Measurements from ENCODE around the gene FAM20A. TPM values are rescaled to one million over a fixed set of nuclear protein-coding genes. Genes with fewer than 3 reads are reported as not detected.

The FAM20A gene
- total RNA-seq, 1 donor from 2014 or later: 0.44 TPM

- no peak for DNase-seq (ENCODE audit: low spot score)
- H3K27me3 Mint-ChIP-seq (ENCODE audit: unreplicated experiment): no peaks in the 10 kb centered on the region
- H3K36me3 Mint-ChIP-seq (ENCODE audit: low read depth, unreplicated experiment): no peaks in the 10 kb centered on the region
- H3K9me3 Mint-ChIP-seq (ENCODE audit: unreplicated experiment): no peaks in the 10 kb centered on the region
- no peak for TF ChIP-seq CTCF (IDR thresholded peaks at IDR 0.05; ENCODE audit: unreplicated experiment)
- H3K27ac Mint-ChIP-seq (ENCODE audit: unreplicated experiment): no peak overlapping the region
- no peaks in the 10 kb centered on the region for H3K4me1 Mint-ChIP-seq (ENCODE audit: unreplicated experiment)
- no peak overlapping the region for H3K4me3 Mint-ChIP-seq (ENCODE audit: unreplicated experiment)
Observed at GRCh38 chr17:68568581-68568980, 32.6 kb downstream of the FAM20A start.

- H3K9me3 Mint-ChIP-seq (ENCODE audit: unreplicated experiment): no peaks in the 10 kb centered on the region
- H3K4me1 Mint-ChIP-seq (ENCODE audit: unreplicated experiment): no peaks in the 10 kb centered on the region
- H3K4me3 Mint-ChIP-seq (ENCODE audit: unreplicated experiment): no peak overlapping the region
- no peaks in the 10 kb centered on the region for H3K27me3 Mint-ChIP-seq (ENCODE audit: unreplicated experiment)
- no peak for TF ChIP-seq CTCF (IDR thresholded peaks at IDR 0.05; ENCODE audit: unreplicated experiment)
- no peaks in the 10 kb centered on the region for H3K36me3 Mint-ChIP-seq (ENCODE audit: low read depth, unreplicated experiment)
- H3K27ac Mint-ChIP-seq (ENCODE audit: unreplicated experiment): no peak overlapping the region
- DNase-seq (ENCODE audit: low spot score): no peak
Observed at GRCh38 chr17:68567581-68567980, 33.6 kb downstream of the FAM20A start.

- no peaks in the 10 kb centered on the region for H3K9me3 Mint-ChIP-seq (ENCODE audit: unreplicated experiment)
- H3K27me3 Mint-ChIP-seq (ENCODE audit: unreplicated experiment): no peaks in the 10 kb centered on the region
- DNase-seq (ENCODE audit: low spot score): no peak
- H3K4me1 Mint-ChIP-seq (ENCODE audit: unreplicated experiment): no peaks in the 10 kb centered on the region
- TF ChIP-seq CTCF (IDR thresholded peaks at IDR 0.05; ENCODE audit: unreplicated experiment): no peak
- no peak overlapping the region for H3K27ac Mint-ChIP-seq (ENCODE audit: unreplicated experiment)
- H3K36me3 Mint-ChIP-seq (ENCODE audit: low read depth, unreplicated experiment): no peaks in the 10 kb centered on the region
- no peak overlapping the region for H3K4me3 Mint-ChIP-seq (ENCODE audit: unreplicated experiment)
Observed at GRCh38 chr17:68567035-68567434, 34.1 kb downstream of the FAM20A start.

- H3K36me3 Mint-ChIP-seq (ENCODE audit: low read depth, unreplicated experiment): no peaks in the 10 kb centered on the region
- H3K4me3 Mint-ChIP-seq (ENCODE audit: unreplicated experiment): no peak overlapping the region
- no peak overlapping the region for H3K27ac Mint-ChIP-seq (ENCODE audit: unreplicated experiment)
- no peaks in the 10 kb centered on the region for H3K9me3 Mint-ChIP-seq (ENCODE audit: unreplicated experiment)
- no peaks in the 10 kb centered on the region for H3K4me1 Mint-ChIP-seq (ENCODE audit: unreplicated experiment)
- no peak for DNase-seq (ENCODE audit: low spot score)
- no peak for TF ChIP-seq CTCF (IDR thresholded peaks at IDR 0.05; ENCODE audit: unreplicated experiment)
- no peaks in the 10 kb centered on the region for H3K27me3 Mint-ChIP-seq (ENCODE audit: unreplicated experiment)
Observed at GRCh38 chr17:68566442-68566738, 34.8 kb downstream of the FAM20A start.

GRCh38 chr17:68565661-68566441, 35.3 kb downstream of the FAM20A start:
- H3K36me3 Mint-ChIP-seq (ENCODE audit: low read depth, unreplicated experiment): no peaks in the 10 kb centered on the region
- no peak for TF ChIP-seq CTCF (IDR thresholded peaks at IDR 0.05; ENCODE audit: unreplicated experiment)
- H3K9me3 Mint-ChIP-seq (ENCODE audit: unreplicated experiment): no peaks in the 10 kb centered on the region
- no peak overlapping the region for H3K4me3 Mint-ChIP-seq (ENCODE audit: unreplicated experiment)
- no peak for DNase-seq (ENCODE audit: low spot score)
- H3K27ac Mint-ChIP-seq (ENCODE audit: unreplicated experiment): no peak overlapping the region
- no peaks in the 10 kb centered on the region for H3K4me1 Mint-ChIP-seq (ENCODE audit: unreplicated experiment)
- H3K27me3 Mint-ChIP-seq (ENCODE audit: unreplicated experiment): no peaks in the 10 kb centered on the region
